Activated T-cell treated with anti-CD3 and anti-CD28 coated beads, Interleukin-2, amount 50 U/mL, for 24 hours (primary cell): Measurements from ENCODE around the gene MTREX.
A peak's percentile ranks its signal among the peaks of the same experiment; 100 is the strongest.

ENCODE experiments used
- DNase-seq: peaks from one replicate; pipeline ENCODE4 v3.0.0-alpha.2; 2020
- H3K27ac Mint-ChIP-seq: 2 replicates; pipeline ENCODE4 v1.8.0; 2020; ENCODE audit warnings: mild to moderate bottlenecking, mixed read lengths
- H3K27me3 Mint-ChIP-seq: 2 replicates; pipeline ENCODE4 v1.8.0; 2020; ENCODE audit warnings: mixed read lengths
- H3K36me3 Mint-ChIP-seq: 2 replicates; pipeline ENCODE4 v1.8.0; 2020; ENCODE audit warnings: low read depth, mixed read lengths
- H3K4me1 Mint-ChIP-seq: 2 replicates; pipeline ENCODE4 v1.8.0; 2020; ENCODE audit warnings: low read depth, mixed read lengths
- H3K4me3 Mint-ChIP-seq: 2 replicates; pipeline ENCODE4 v1.8.0; 2020; ENCODE audit warnings: mild to moderate bottlenecking, moderate library complexity, mixed read lengths
- H3K9me3 Mint-ChIP-seq: 2 replicates; pipeline ENCODE4 v1.8.0; 2020; ENCODE audit warnings: mixed read lengths

Gene MTREX

GRCh38 chr5:55307383-55308253 is at the start of gene MTREX, which contains the start of gene DHX29:
Gene MTREX, plus strand, starts transcription at chr5:55307989. Its CDS starts 25 bp downstream, at chr5:55308014.
Gene DHX29, minus strand, starts transcription at chr5:55307694. Its CDS starts 121 bp downstream, at chr5:55307573.
- Mint-ChIP-seq H3K27ac (no peak within 1 kb of the TSS), H3K9me3 (peaks cover 3% of the 10 kb centered on the region)

GRCh38 chr5:55258339-55258738 is 49.5 kb upstream of the MTREX start:
- Mint-ChIP-seq H3K4me3 (no peak overlapping the region), H3K27ac (no peak overlapping the region), H3K4me1 (peaks cover 3% of the 10 kb centered on the region), H3K27me3 (no peaks in the 10 kb centered on the region), H3K9me3 (no peaks in the 10 kb centered on the region), H3K36me3 (peaks cover 74% of the 10 kb centered on the region)
- DNase-seq = no peak

More at GRCh38 chr5:55307383-55308253, at the start of gene MTREX, which contains the start of gene DHX29:
- Mint-ChIP-seq H3K27me3 (no peaks in the 10 kb centered on the region), H3K4me1 (peaks cover 36% of the 10 kb centered on the region), H3K4me3 (no peak within 1 kb of the TSS), H3K36me3 (peaks cover 31% of the 10 kb centered on the region)
- DNase-seq = peak; percentile 91

- DNase-seq = no peak
Observed at GRCh38 chr5:55276771-55277170, 31.0 kb upstream of the MTREX start.

GRCh38 chr5:55278778-55279177 is 29.0 kb upstream of the MTREX start:
- H3K36me3 Mint-ChIP-seq = peaks cover 84% of the 10 kb centered on the region

More at GRCh38 chr5:55276771-55277170, 31.0 kb upstream of the MTREX start:
- Mint-ChIP-seq H3K9me3 (no peaks in the 10 kb centered on the region), H3K36me3 (peaks cover 92% of the 10 kb centered on the region), H3K27ac (no peak overlapping the region), H3K4me1 (no peaks in the 10 kb centered on the region), H3K27me3 (no peaks in the 10 kb centered on the region), H3K4me3 (no peak overlapping the region)

GRCh38 chr5:55286411-55286933 is 21.3 kb upstream of the MTREX start:
- DNase-seq = no peak
- peaks cover 73% of the 10 kb centered on the region for H3K36me3 Mint-ChIP-seq
- no peaks in the 10 kb centered on the region for H3K4me1 Mint-ChIP-seq
- no peak overlapping the region for H3K27ac Mint-ChIP-seq
- no peaks in the 10 kb centered on the region for H3K9me3 Mint-ChIP-seq
- H3K27me3 Mint-ChIP-seq = no peaks in the 10 kb centered on the region
- no peak overlapping the region for H3K4me3 Mint-ChIP-seq

More at GRCh38 chr5:55278778-55279177, 29.0 kb upstream of the MTREX start:
- H3K4me1 Mint-ChIP-seq = no peaks in the 10 kb centered on the region
- no peaks in the 10 kb centered on the region for H3K9me3 Mint-ChIP-seq
- no peaks in the 10 kb centered on the region for H3K27me3 Mint-ChIP-seq
- no peak for DNase-seq
- no peak overlapping the region for H3K27ac Mint-ChIP-seq
- H3K4me3 Mint-ChIP-seq = no peak overlapping the region

- H3K4me1 Mint-ChIP-seq = no peaks in the 10 kb centered on the region
- H3K36me3 Mint-ChIP-seq = peaks cover 82% of the 10 kb centered on the region
- no peak overlapping the region for H3K4me3 Mint-ChIP-seq
- H3K9me3 Mint-ChIP-seq = no peaks in the 10 kb centered on the region
- H3K27ac Mint-ChIP-seq = no peak overlapping the region
- no peaks in the 10 kb centered on the region for H3K27me3 Mint-ChIP-seq
- no peak for DNase-seq
Observed at GRCh38 chr5:55289808-55290207, 18.0 kb upstream of the MTREX start.

- no peak overlapping the region for H3K27ac Mint-ChIP-seq
- H3K27me3 Mint-ChIP-seq = no peaks in the 10 kb centered on the region
- peaks cover 81% of the 10 kb centered on the region for H3K36me3 Mint-ChIP-seq
- DNase-seq = no peak
- no peak overlapping the region for H3K4me3 Mint-ChIP-seq
- H3K9me3 Mint-ChIP-seq = no peaks in the 10 kb centered on the region
- H3K4me1 Mint-ChIP-seq = no peaks in the 10 kb centered on the region
Observed at GRCh38 chr5:55290991-55291390, 16.8 kb upstream of the MTREX start.

GRCh38 chr5:55294935-55295334 is 12.9 kb upstream of the MTREX start:
- H3K4me3 Mint-ChIP-seq = no peak overlapping the region
- no peak for DNase-seq
- H3K36me3 Mint-ChIP-seq = peaks cover 85% of the 10 kb centered on the region
- no peaks in the 10 kb centered on the region for H3K4me1 Mint-ChIP-seq
- H3K27ac Mint-ChIP-seq = no peak overlapping the region
- no peaks in the 10 kb centered on the region for H3K9me3 Mint-ChIP-seq
- no peaks in the 10 kb centered on the region for H3K27me3 Mint-ChIP-seq

- H3K27ac Mint-ChIP-seq = no peak overlapping the region
- H3K36me3 Mint-ChIP-seq = peaks cover 62% of the 10 kb centered on the region
- DNase-seq = no peak
- H3K9me3 Mint-ChIP-seq = peaks cover 6% of the 10 kb centered on the region
- peaks cover 24% of the 10 kb centered on the region for H3K4me1 Mint-ChIP-seq
- no peak overlapping the region for H3K4me3 Mint-ChIP-seq
- no peaks in the 10 kb centered on the region for H3K27me3 Mint-ChIP-seq
Observed at GRCh38 chr5:55300890-55301289, 6.9 kb upstream of the MTREX start.

- H3K4me1 Mint-ChIP-seq = peaks cover 24% of the 10 kb centered on the region
- no peaks in the 10 kb centered on the region for H3K27me3 Mint-ChIP-seq
- H3K36me3 Mint-ChIP-seq = peaks cover 40% of the 10 kb centered on the region
- H3K27ac Mint-ChIP-seq = no peak overlapping the region
- no peak for DNase-seq
- no peak overlapping the region for H3K4me3 Mint-ChIP-seq
- H3K9me3 Mint-ChIP-seq = peaks cover 6% of the 10 kb centered on the region
Observed at GRCh38 chr5:55303238-55303690, 4.5 kb upstream of the MTREX start.

- peaks cover 6% of the 10 kb centered on the region for H3K9me3 Mint-ChIP-seq
- H3K27ac Mint-ChIP-seq = no peak overlapping the region
- peaks cover 33% of the 10 kb centered on the region for H3K36me3 Mint-ChIP-seq
- no peak for DNase-seq
- H3K27me3 Mint-ChIP-seq = no peaks in the 10 kb centered on the region
- H3K4me3 Mint-ChIP-seq = no peak overlapping the region
- H3K4me1 Mint-ChIP-seq = peaks cover 24% of the 10 kb centered on the region
Observed at GRCh38 chr5:55304584-55304983, 3.2 kb upstream of the MTREX start.

GRCh38 chr5:55305345-55305744 is 2.4 kb upstream of the MTREX start:
- Mint-ChIP-seq H3K4me1 (peaks cover 25% of the 10 kb centered on the region), H3K9me3 (peaks cover 6% of the 10 kb centered on the region), H3K27me3 (no peaks in the 10 kb centered on the region), H3K36me3 (peaks cover 32% of the 10 kb centered on the region), H3K4me3 (no peak overlapping the region), H3K27ac (no peak overlapping the region)
- no peak for DNase-seq

- no peak overlapping the region for H3K4me3 Mint-ChIP-seq
- DNase-seq = no peak
Observed at GRCh38 chr5:55306641-55307382, 977 bp upstream of the MTREX start.

GRCh38 chr5:55308254-55308836 is 556 bp downstream of the MTREX start:
- Mint-ChIP-seq H3K4me1 (peaks cover 34% of the 10 kb centered on the region), H3K36me3 (peaks cover 26% of the 10 kb centered on the region), H3K9me3 (peaks cover 3% of the 10 kb centered on the region), H3K4me3 (no peak overlapping the region), H3K27me3 (no peaks in the 10 kb centered on the region), H3K27ac (no peak overlapping the region)
- DNase-seq = no peak

More at GRCh38 chr5:55306641-55307382, 977 bp upstream of the MTREX start:
- Mint-ChIP-seq H3K27ac (no peak overlapping the region), H3K9me3 (peaks cover 3% of the 10 kb centered on the region), H3K36me3 (peaks cover 34% of the 10 kb centered on the region), H3K4me1 (peaks cover 33% of the 10 kb centered on the region), H3K27me3 (no peaks in the 10 kb centered on the region)
